GM18867 (cell line): ENCODE results near the gene TBX1.

ENCODE experiments used
- ATAC-seq: cut with Tn5 transposase; IDR thresholded peaks from one replicate; pipeline ENCODE4 v1.9.1; 2021; ENCODE audit warnings: mild to moderate bottlenecking, moderate library complexity; ENCODE audit not compliant: unreplicated experiment

The TBX1 gene

GRCh38 chr22:19737846-19738663 lies 22.5 kb upstream of the TBX1 start:
- ATAC-seq = no peak

GRCh38 chr22:19738664-19739447 lies 21.7 kb upstream of the TBX1 start:
- ATAC-seq = no peak

DNA sequence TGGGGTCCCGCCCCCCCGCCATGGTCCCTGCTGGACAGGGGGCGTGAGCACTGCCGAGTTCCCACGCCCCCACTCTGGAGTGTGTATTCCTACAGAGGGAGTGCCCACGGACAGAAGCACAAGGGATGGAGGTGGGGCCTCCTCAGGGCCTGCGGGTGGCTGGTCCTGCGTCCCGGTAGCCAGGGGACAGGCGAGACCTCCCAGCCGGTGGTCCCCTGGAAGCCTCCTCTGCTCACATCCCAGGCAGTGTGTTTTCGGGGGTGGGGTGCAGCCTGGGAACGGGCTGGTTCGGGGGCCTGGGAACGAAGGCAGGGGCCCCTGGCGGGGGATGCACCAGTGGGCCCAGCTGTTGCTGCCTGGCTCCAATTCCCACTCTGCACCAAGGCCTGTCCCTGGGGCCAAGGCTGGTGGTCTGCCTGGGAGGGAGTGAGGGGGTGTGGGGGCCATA lies 21.1 kb upstream of the TBX1 start:
- no peak for ATAC-seq

GRCh38 chr22:19739911-19740449 lies 20.6 kb upstream of the TBX1 start:
- no peak for ATAC-seq

DNA sequence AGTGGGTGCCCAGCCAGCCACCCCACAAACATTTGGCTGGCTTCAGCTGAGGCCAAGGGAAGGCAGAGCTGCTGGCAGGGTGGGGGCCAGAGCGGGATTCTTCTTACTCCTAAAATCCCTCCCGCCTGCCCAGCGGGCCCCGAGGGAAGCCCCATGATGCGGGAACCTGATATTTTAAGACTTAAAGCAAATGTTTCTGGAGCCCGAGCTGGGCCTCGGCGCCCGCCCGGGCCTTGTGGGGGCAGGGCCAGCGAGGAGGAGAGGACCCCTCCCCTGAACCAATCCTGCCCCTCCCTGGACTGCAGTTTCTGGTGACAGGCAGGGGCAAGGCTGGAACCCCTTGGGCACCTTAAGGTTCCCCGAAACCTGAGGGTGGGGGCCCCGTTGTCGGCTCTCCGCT lies 20.0 kb upstream of the TBX1 start:
- no peak for ATAC-seq

DNA sequence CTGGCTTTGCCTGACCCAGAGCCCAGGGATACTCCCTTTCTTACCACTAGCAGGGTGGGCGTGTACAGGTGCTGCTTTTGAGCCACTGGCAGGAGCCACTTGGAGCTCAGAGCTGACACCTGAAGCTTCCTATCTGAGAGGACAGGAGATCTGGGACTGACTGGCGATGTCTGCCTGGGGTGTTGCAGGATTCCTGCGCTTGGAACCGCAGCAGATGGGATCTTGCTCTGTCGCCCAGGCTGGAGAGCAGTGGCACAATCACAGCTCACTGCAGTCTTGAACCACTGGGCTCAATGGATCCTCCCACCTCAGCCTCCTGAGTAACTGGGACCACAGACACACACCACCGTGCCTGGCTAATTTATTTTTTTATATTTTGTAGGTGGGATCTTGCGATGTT lies 19.5 kb upstream of the TBX1 start:
- ATAC-seq = no peak

- no peak for ATAC-seq
These were observed 18.2 kb upstream of the TBX1 start for GRCh38 chr22:19742160-19743066.

GRCh38 chr22:19743081-19743480 lies 17.5 kb upstream of the TBX1 start:
- ATAC-seq = no peak

GRCh38 chr22:19743651-19744050 lies 16.9 kb upstream of the TBX1 start:
- no peak for ATAC-seq

- no peak for ATAC-seq
These were observed 16.1 kb upstream of the TBX1 start for GRCh38 chr22:19744350-19745006.

DNA sequence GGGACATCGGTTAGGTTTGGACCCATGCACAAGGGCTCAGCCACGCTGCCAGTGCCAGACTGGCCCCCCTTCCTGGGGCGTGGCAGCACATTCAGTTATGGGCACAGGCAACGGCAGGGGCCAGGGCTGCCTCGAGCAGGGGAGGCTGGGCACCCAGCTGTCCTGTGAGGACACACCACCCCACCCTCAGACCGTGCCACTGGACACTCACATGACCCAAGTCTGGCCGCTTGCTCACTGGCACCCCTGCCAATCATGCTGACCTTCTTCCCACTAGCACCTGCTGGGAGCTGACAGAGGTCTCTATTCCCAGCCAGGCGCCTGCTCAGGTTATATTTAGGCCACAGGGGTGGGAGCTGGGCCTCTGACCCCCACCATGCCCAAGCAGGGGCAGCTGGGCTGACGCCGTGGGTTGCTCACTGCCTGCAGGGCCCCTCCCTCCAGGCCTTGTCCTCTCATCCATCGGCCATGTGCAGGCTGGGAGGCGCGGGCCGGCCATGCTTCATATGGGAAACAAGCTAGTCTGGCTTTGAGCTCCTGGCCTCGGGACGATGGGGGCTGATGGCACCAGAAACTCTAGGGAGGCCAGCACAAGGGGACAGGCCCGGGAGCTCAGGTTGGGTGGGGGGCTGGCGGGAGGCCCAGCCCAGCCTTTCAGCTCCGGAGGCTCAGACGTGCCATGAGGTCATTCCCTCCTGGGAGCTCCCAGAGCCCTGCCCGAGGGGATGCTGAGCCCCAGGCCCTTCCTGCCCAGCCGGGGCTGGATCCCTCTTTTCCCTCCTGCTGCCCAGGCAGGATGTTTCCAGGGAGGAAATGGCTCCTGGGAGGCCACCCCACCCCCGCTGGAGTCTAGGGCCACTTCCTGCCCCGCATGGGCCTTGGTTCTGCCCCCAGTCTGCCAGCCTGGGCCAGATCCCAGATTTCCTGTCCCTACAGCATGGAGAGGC lies 15.2 kb upstream of the TBX1 start:
- no peak for ATAC-seq

DNA sequence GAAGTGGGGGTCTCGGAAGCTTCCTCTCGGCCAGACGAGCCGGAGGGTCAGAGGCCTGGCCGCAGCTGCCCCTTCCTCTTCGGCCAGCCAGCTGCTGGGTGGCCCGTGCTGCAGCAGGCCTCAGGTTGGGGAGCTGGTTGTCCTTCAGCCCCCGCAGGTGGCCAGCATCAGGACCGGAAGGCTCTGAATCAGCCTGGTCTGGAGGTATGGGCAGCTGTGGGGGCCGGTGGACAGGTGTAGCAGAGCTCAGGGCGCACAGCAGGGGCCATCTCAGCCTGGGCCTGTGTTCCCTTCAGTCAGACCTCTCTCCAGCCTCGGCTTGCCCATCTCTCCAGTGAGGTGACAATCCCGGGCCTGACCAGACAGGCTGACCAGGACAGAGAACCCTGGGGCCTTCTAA lies 13.9 kb upstream of the TBX1 start:
- no peak for ATAC-seq

DNA sequence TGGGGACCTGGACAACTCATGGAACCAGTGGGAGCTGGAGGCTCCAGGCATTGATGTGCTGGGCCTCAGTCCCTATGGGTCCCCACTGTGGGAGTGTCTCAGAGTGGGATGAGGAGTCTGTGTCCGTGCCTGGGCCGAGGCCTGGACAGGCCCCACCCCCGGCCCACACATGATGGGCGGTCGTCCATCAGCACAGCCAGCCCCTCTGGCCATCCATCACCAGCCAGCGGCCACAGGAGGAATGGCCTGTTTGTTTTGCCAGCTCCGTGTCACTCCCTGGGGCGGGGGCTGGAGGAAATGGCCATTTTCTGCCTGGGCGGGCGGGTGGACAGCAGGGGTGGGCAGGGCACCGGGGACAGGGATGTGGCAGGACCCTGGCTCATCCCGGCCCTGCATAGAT lies 13.0 kb upstream of the TBX1 start:
- ATAC-seq = no peak

DNA sequence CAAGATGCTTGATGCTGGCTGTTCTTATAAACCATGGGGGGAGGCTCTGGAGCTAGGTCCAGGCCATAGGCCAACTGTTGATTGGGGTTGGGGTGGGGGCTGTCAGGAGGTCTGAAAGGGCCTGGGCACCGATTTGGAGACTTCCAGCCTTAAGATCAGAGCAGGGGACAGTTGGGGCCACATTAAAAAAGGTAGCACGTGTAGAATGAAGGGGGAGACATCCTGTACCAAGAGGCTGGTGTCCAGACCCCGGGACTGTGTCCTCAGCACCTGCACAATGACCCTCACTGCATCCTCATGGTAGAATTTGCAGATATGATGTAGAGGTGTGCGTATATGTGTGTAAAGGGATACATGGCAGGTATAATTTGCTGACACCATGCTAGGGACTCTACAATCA lies 12.4 kb upstream of the TBX1 start:
- ATAC-seq = no peak

GRCh38 chr22:19748991-19749664 lies 11.4 kb upstream of the TBX1 start:
- ATAC-seq = no peak

GRCh38 chr22:19749876-19750275 lies 10.7 kb upstream of the TBX1 start:
- no peak for ATAC-seq

- ATAC-seq = no peak
These were observed 9.8 kb upstream of the TBX1 start for GRCh38 chr22:19750507-19751490.
